ENCODE measurements around the gene P2RX1.

P2RX1 gene

DNA sequence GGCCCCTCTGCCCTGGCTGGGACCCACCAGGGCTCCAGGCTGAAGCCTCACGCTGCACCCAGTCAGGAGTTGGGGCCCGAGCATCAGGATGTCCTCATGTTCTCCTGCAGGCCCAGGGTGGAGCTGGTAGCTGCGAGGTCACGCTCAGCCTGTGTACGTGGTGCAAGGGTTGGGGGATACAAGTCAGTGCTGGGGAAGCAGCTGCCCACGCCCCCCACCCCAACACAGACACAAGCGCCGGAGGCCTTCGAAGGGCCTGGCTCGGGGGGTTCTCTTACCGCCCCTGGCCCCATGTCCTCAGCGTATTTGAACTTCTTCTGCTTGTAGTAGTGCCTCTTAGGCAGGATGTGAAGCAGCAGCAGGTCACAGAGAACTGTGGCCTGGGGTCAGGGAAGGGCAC lies 18.5 kb downstream of the P2RX1 start:
- no peaks in the 10 kb centered on the region for H4K20me1 ChIP-seq (ENCODE audit: control insufficient read depth, insufficient read depth, low read depth, low read length)
- H3K9me3 ChIP-seq (ENCODE audit: control insufficient read depth, insufficient read depth, low read length), result no peaks in the 10 kb centered on the region
- H3K79me2 ChIP-seq (ENCODE audit: control insufficient read depth, low read length), result no peaks in the 10 kb centered on the region
- peaks cover 32% of the 10 kb centered on the region for H3K4me1 ChIP-seq (ENCODE audit: control insufficient read depth, low read length)
- no peak overlapping the region for H3K4me2 ChIP-seq (ENCODE audit: low read length)
- no peaks in the 10 kb centered on the region for H3K27me3 ChIP-seq (ENCODE audit: control insufficient read depth, low read length)
- peaks cover 6% of the 10 kb centered on the region for H3F3A ChIP-seq (ENCODE audit: control insufficient read depth, insufficient read depth)
- H3K4me3 ChIP-seq (ENCODE audit: low read length), result no peak overlapping the region
- H3K27ac ChIP-seq (ENCODE audit: low read depth, low read length), result no peak overlapping the region
- no peaks in the 10 kb centered on the region for H3K9me2 ChIP-seq (replicated peaks; ENCODE audit: control insufficient read depth, low read length)
- H3K36me3 ChIP-seq (ENCODE audit: control insufficient read depth, low read length), result no peaks in the 10 kb centered on the region
- TF ChIP-seq EZH2phosphoT487 (IDR thresholded peaks at IDR 0.05; ENCODE audit: borderline replicate concordance, low read length), result no peak
- TF ChIP-seq, protein P1, sequence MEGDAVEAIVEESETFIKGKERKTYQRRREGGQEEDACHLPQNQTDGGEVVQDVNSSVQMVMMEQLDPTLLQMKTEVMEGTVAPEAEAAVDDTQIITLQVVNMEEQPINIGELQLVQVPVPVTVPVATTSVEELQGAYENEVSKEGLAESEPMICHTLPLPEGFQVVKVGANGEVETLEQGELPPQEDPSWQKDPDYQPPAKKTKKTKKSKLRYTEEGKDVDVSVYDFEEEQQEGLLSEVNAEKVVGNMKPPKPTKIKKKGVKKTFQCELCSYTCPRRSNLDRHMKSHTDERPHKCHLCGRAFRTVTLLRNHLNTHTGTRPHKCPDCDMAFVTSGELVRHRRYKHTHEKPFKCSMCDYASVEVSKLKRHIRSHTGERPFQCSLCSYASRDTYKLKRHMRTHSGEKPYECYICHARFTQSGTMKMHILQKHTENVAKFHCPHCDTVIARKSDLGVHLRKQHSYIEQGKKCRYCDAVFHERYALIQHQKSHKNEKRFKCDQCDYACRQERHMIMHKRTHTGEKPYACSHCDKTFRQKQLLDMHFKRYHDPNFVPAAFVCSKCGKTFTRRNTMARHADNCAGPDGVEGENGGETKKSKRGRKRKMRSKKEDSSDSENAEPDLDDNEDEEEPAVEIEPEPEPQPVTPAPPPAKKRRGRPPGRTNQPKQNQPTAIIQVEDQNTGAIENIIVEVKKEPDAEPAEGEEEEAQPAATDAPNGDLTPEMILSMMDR (IDR thresholded peaks at IDR 0.05; ENCODE audit: low read depth, low read length, poor library complexity, severe bottlenecking), result no peak

GRCh38 chr17:3896968-3897235 lies 19.4 kb downstream of the P2RX1 start:
- peaks cover 6% of the 10 kb centered on the region for H3F3A ChIP-seq (ENCODE audit: control insufficient read depth, insufficient read depth)
- no peaks in the 10 kb centered on the region for H3K79me2 ChIP-seq (ENCODE audit: control insufficient read depth, low read length)
- H3K27ac ChIP-seq (ENCODE audit: low read depth, low read length), result no peak overlapping the region
- no peak overlapping the region for H3K4me3 ChIP-seq (ENCODE audit: low read length)
- H4K20me1 ChIP-seq (ENCODE audit: control insufficient read depth, insufficient read depth, low read depth, low read length), result no peaks in the 10 kb centered on the region
- H3K27me3 ChIP-seq (ENCODE audit: control insufficient read depth, low read length), result peaks cover 7% of the 10 kb centered on the region
- peaks cover 39% of the 10 kb centered on the region for H3K4me1 ChIP-seq (ENCODE audit: control insufficient read depth, low read length)
- H3K9me3 ChIP-seq (ENCODE audit: control insufficient read depth, insufficient read depth, low read length), result no peaks in the 10 kb centered on the region
- peak overlapping the region; percentile 33; the same call in 1 of the 2 replicates for H3K4me2 ChIP-seq (ENCODE audit: low read length)
- H3K9me2 ChIP-seq (replicated peaks; ENCODE audit: control insufficient read depth, low read length), result no peaks in the 10 kb centered on the region
- H3K36me3 ChIP-seq (ENCODE audit: control insufficient read depth, low read length), result no peaks in the 10 kb centered on the region
- no peak for TF ChIP-seq EZH2phosphoT487 (IDR thresholded peaks at IDR 0.05; ENCODE audit: borderline replicate concordance, low read length)
- TF ChIP-seq, protein P1 (IDR thresholded peaks at IDR 0.05; ENCODE audit: low read depth, low read length, poor library complexity, severe bottlenecking), result no peak

DNA sequence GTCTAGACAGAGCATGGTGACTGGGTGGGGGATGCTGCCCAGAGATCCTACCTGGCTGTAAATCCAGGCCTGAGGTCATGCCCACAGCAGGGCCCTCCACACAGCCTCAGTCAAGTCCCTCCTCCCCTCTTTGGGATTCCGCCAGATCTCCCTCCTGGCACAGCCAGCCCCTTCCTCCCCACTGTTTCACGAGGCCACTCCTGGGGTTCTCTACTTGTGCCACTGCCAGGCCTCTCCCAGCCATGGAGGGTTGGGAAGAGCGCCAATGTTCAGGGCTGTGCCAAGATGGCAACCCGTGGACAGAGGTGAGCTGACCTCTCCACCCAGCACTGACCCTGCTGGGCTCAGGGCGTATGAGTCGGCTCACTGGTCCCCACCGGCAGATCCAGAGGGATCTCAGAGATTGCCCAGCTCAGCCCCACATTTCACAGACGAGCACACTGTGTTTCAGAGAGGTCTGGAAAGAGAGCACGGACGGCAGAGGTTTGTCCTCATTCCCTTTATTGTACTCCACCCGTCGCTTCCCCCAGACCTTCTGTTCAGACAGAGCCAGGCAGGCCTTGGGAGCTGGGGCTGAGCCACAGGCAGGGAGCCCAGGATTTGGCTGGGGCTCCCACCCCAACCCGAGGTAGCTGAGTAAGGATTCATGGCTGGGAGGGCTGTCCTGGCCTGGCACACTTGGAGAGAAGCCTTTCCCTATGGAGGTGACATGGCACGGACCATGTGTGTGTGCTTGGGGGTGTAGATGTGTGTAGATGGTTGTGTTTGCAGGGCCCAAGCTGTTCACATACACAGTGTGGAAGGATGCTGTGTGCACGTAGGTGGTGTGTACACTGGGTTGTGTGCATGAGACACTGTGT lies 19.9 kb downstream of the P2RX1 start:
- no peaks in the 10 kb centered on the region for H3K79me2 ChIP-seq (ENCODE audit: control insufficient read depth, low read length)
- H4K20me1 ChIP-seq (ENCODE audit: control insufficient read depth, insufficient read depth, low read depth, low read length), result 0 out of 2 replicates have a peak, but pooled peaks cover 3% of the 10 kb centered on the region
- H3K9me3 ChIP-seq (ENCODE audit: control insufficient read depth, insufficient read depth, low read length), result no peaks in the 10 kb centered on the region
- H3K36me3 ChIP-seq (ENCODE audit: control insufficient read depth, low read length), result no peaks in the 10 kb centered on the region
- H3K9me2 ChIP-seq (replicated peaks; ENCODE audit: control insufficient read depth, low read length), result no peaks in the 10 kb centered on the region
- H3K4me2 ChIP-seq (ENCODE audit: low read length), result peak overlapping the region; percentile 33; the same call in 1 of the 2 replicates
- H3K27me3 ChIP-seq (ENCODE audit: control insufficient read depth, low read length), result peaks cover 12% of the 10 kb centered on the region
- H3K4me3 ChIP-seq (ENCODE audit: low read length), result no peak overlapping the region
- peaks cover 45% of the 10 kb centered on the region for H3K4me1 ChIP-seq (ENCODE audit: control insufficient read depth, low read length)
- TF ChIP-seq, protein P1 (IDR thresholded peaks at IDR 0.05; ENCODE audit: low read depth, low read length, poor library complexity, severe bottlenecking), result no peak
- no peak for TF ChIP-seq EZH2phosphoT487 (IDR thresholded peaks at IDR 0.05; ENCODE audit: borderline replicate concordance, low read length)
- peaks cover 11% of the 10 kb centered on the region for H3F3A ChIP-seq (ENCODE audit: control insufficient read depth, insufficient read depth)
- no peak overlapping the region for H3K27ac ChIP-seq (ENCODE audit: low read depth, low read length)

Data from DOHH2 (cell line).